Dermis blood vessel endothelial cell (primary cell): ENCODE measurements around the gene FOXR1. TPM values are rescaled to one million over a fixed set of nuclear protein-coding genes. Genes with fewer than 3 reads are reported as not detected.

ENCODE experiments used
- DNase-seq: peaks from one replicate; pipeline ENCODE4 v3.0.0; 2010
- total RNA-seq: library from RNA; depleted of rRNA; stranded (reverse); fragments of >200 nt; gene quantifications from 2 replicates; pipeline ENCODE4 v1.2.3, GENCODE V29; 2014

The FOXR1 gene
- total RNA-seq, 1 donor from 2014 or later = not detected

- no peak for DNase-seq
These were observed 56.9 kb downstream of the FOXR1 start for GRCh38 chr11:119028346-119029068.

- no peak for DNase-seq
These were observed 57.4 kb downstream of the FOXR1 start for GRCh38 chr11:119029069-119029339.

DNA sequence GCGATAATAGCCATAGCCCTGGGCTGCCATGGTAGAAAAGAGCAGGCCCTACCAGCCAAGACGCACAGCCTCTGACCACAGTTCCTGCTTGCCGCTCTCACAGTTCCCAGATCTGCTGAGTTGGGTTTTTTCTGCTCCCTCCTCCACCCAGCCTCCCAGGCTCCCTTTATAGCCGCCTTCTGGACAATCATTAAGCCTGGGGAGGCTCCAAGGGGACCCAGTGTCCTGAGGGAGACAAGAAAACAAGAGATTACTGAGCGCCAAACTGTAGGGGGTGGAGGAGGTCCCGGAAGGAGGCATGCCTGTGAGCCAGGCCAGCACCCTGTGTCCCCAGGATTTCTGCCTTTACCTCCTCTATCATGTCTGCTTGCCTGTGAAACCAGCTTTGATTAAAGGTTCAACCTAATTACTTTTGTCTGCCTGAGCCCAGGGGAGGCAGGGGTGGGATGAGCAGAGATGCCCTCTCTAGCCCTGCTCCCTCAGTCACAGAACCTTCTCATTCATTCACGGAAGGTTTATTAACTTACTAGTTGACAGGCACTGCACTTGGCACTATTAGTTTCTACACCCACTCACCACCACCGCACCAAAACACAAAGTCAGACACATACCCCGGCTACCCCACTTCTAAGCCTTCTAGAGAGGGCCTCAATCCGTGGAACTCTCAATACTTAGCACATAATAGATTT is 57.9 kb downstream of the FOXR1 start:
- no peak for DNase-seq

DNA sequence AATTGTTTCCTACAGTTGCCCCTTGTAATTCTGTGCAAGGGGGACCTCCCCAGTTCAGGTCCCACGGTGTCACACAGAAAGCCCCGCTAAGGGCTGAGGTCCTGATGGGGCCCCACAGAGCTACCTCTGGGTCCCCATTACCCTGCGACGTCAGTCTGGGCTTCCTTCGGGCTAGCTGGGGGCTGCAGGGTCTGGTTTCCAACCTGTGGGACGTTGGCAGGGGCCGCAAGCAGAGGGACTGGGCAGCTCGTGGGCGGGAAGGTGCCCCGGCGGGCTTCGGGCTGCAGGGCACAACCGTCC is 58.4 kb downstream of the FOXR1 start:
- no peak for DNase-seq

- DNase-seq = peak; percentile 99
These were observed 58.9 kb downstream of the FOXR1 start, which contains the start of gene SLC37A4 for GRCh38 chr11:119030329-119031047. TSS of gene SLC37A4 (minus strand) at chr11:119030877.

Other genes with a start within 250 kb of the FOXR1 start
- gene DDX6, start 180.6 kb upstream of the FOXR1 start, total RNA-seq = 131 and 184 TPM in 2 replicates
- not detected in 2 replicates for gene CXCR5, start 87.9 kb upstream of the FOXR1 start, total RNA-seq
- 7.1 and 18.8 TPM in 2 replicates for gene BCL9L, start 45.8 kb upstream of the FOXR1 start, total RNA-seq
- gene UPK2, start 15.5 kb upstream of the FOXR1 start, total RNA-seq = not detected in 2 replicates
- gene CENATAC, start 26.4 kb downstream of the FOXR1 start, total RNA-seq = 9.7 and 21.6 TPM in 2 replicates
- 1,092 and 1,791 TPM in 2 replicates for gene RPS25, start 46.6 kb downstream of the FOXR1 start, total RNA-seq
- 90.2 and 116 TPM in 2 replicates for gene TRAPPC4, start 47.0 kb downstream of the FOXR1 start, total RNA-seq
- 18.4 and 27.3 TPM in 2 replicates for gene SLC37A4, start 59.1 kb downstream of the FOXR1 start, total RNA-seq
- gene HYOU1, start 85.4 kb downstream of the FOXR1 start, total RNA-seq = 194 and 353 TPM in 2 replicates
- 24.6 and 25.7 TPM in 2 replicates for gene VPS11, start 96.1 kb downstream of the FOXR1 start, total RNA-seq
- gene HMBS, start 113.1 kb downstream of the FOXR1 start, total RNA-seq = 3.4 and 11.2 TPM in 2 replicates
- gene DPAGT1, start 130.1 kb downstream of the FOXR1 start, total RNA-seq = 21.3 and 50.6 TPM in 2 replicates
- 2.2 and 5.6 TPM in 2 replicates for gene C2CD2L, start 135.6 kb downstream of the FOXR1 start, total RNA-seq
- gene HINFP, start 149.8 kb downstream of the FOXR1 start, total RNA-seq = 14.8 and 19.2 TPM in 2 replicates
- 0.05 and 0.17 TPM in 2 replicates for gene ABCG4, start 177.3 kb downstream of the FOXR1 start, total RNA-seq
- gene NLRX1, start 197.0 kb downstream of the FOXR1 start, total RNA-seq = 18.4 and 22.0 TPM in 2 replicates
- not detected in 2 replicates for gene NHERF4, start 213.7 kb downstream of the FOXR1 start, total RNA-seq
- 13.8 and 22.8 TPM in 2 replicates for gene CBL, start 234.6 kb downstream of the FOXR1 start, total RNA-seq